A673 (cell line): ENCODE measurements around the gene BEND6. TPM values are rescaled to one million over a fixed set of nuclear protein-coding genes. Genes with fewer than 3 reads are reported as not detected.
"Not testable (repeated sequence)": the region's sequence is repeated elsewhere in the genome, so short reads cannot be mapped to it uniquely, and the experiment has no call there.

Experiments used
- BruUV-seq: library from RNA; stranded (reverse); fragments of 400-500 nt; replicated peaks from 2 replicates; lab custom pipeline; 2021; lab: Mats Ljungman, UMichigan
- CTCF ChIA-PET: fragments of 300-600 bp; sonication (Branson Sonifier 250); formaldehyde crosslinking; loops from one replicate; lab custom pipeline; 2022; ENCODE audit warnings: antibody characterized with exemption; lab: Charles Lee
- POLR2A ChIA-PET: fragments of 300-600 bp; sonication (Branson Sonifier 250); formaldehyde crosslinking; loops from one replicate; lab custom pipeline; 2022; ENCODE audit warnings: antibody characterized with exemption; ENCODE audit not compliant: low non-redundant PET; lab: Charles Lee
- DNase-seq: peaks from one replicate; pipeline ENCODE4 v3.0.0-alpha.2; 2015; ENCODE audit warnings: low spot score
- H3K27ac ChIP-seq: fragments of 200-600 bp; sonication (generic); 2 replicates; pipeline ENCODE4 v1.5.1; 2016; ENCODE audit warnings: mixed run types, low read depth, mild to moderate bottlenecking, mixed read lengths, antibody characterized with exemption, low read length; ENCODE audit not compliant: poor library complexity, severe bottlenecking
- H3K27me3 ChIP-seq: fragments of 200-600 bp; sonication (generic); replicated peaks from 2 replicates; pipeline ENCODE4 v1.6.1; 2017; ENCODE audit warnings: mixed run types, low read depth, mild to moderate bottlenecking, mixed read lengths, antibody characterized with exemption, low read length; ENCODE audit not compliant: insufficient read depth, poor library complexity
- H3K36me3 ChIP-seq: fragments of 200-600 bp; sonication (generic); 2 replicates; pipeline ENCODE4 v1.6.1; 2016; ENCODE audit warnings: mixed run types, mild to moderate bottlenecking, mixed read lengths, antibody characterized with exemption, low read length; ENCODE audit not compliant: insufficient read depth, poor library complexity, severe bottlenecking
- H3K4me1 ChIP-seq: fragments of 200-600 bp; sonication (generic); 2 replicates; pipeline ENCODE4 v1.6.1; 2017; ENCODE audit warnings: mixed run types, mild to moderate bottlenecking, mixed read lengths, antibody characterized with exemption, low read length; ENCODE audit not compliant: insufficient read depth, poor library complexity, severe bottlenecking
- H3K4me3 ChIP-seq: fragments of 200-600 bp; sonication (generic); 2 replicates; pipeline ENCODE4 v1.5.1; 2016; ENCODE audit warnings: low read depth, mixed run types, mild to moderate bottlenecking, mixed read lengths, low read length; ENCODE audit not compliant: poor library complexity, severe bottlenecking
- H3K9me3 ChIP-seq: fragments of 200-600 bp; sonication (generic); 2 replicates; pipeline ENCODE4 v1.6.1; 2016; ENCODE audit warnings: mixed run types, low read depth, mild to moderate bottlenecking, mixed read lengths, antibody characterized with exemption, low read length; ENCODE audit not compliant: poor library complexity, severe bottlenecking
- CTCF ChIP-seq: fragments of 300-800, 200-600 bp; sonication (generic); conservative IDR thresholded peaks from 2 replicates; pipeline ENCODE4 v1.5.1; 2017; ENCODE audit warnings: low read depth, mild to moderate bottlenecking, antibody characterized with exemption, low read length, moderate library complexity, mixed read lengths
- EZH2 ChIP-seq: fragments of 200-600 bp; sonication (generic); IDR thresholded peaks from 2 replicates; pipeline ENCODE4 v1.6.1; 2017; ENCODE audit warnings: borderline replicate concordance, low read depth, mild to moderate bottlenecking, mixed read lengths, antibody characterized with exemption, low read length; ENCODE audit not compliant: poor library complexity, severe bottlenecking
- intact Hi-C: fragments of 100-400 bp; cut with micrococcal nuclease; formaldehyde crosslinking; loops from one replicate; pipeline ENCODE4 v1.10.0; 2022; ENCODE audit not compliant: unreplicated experiment
- total RNA-seq: library from RNA; stranded (reverse); gene quantifications from 2 replicates; pipeline ENCODE4 v1.2.3, GENCODE V29; 2021

Gene BEND6
- total RNA-seq, 1 experiment from 2014 or later, result 5.3 TPM

GRCh38 chr6:56996401-56996800 lies 41.5 kb downstream of the BEND6 start:
- BruUV-seq, result no TSS peak
- CTCF ChIA-PET, result no interaction called here

GRCh38 chr6:56999049-56999448 lies 44.1 kb downstream of the BEND6 start:
- TF ChIP-seq EZH2 (no peak), CTCF (no peak)
- Histone ChIP-seq H3K9me3 (no peaks in the 10 kb centered on the region), H3K36me3 (no peaks in the 10 kb centered on the region), H3K27ac (no peak overlapping the region), H3K4me1 (no peaks in the 10 kb centered on the region), H3K27me3 (no peaks in the 10 kb centered on the region), H3K4me3 (no peak overlapping the region)
- BruUV-seq, result no TSS peak
- intact Hi-C loops, result no loop called here
- no peak for DNase-seq
- CTCF ChIA-PET, result no interaction called here
- POLR2A ChIA-PET, result no interaction called here

More at GRCh38 chr6:56996401-56996800, 41.5 kb downstream of the BEND6 start:
- TF ChIP-seq EZH2, result no peak
- TF ChIP-seq CTCF, result no peak
- no peak for DNase-seq
- Histone ChIP-seq H3K27me3 (no peaks in the 10 kb centered on the region), H3K4me1 (no peaks in the 10 kb centered on the region), H3K27ac (no peak overlapping the region), H3K36me3 (no peaks in the 10 kb centered on the region), H3K9me3 (no peaks in the 10 kb centered on the region), H3K4me3 (no peak overlapping the region)
- intact Hi-C loops, result no loop called here
- POLR2A ChIA-PET, result no interaction called here

GRCh38 chr6:56999748-57000147 lies 44.8 kb downstream of the BEND6 start:
- POLR2A ChIA-PET, BruUV-seq, H3K27ac ChIP-seq, H3K36me3 ChIP-seq, CTCF ChIA-PET, H3K4me3 ChIP-seq, DNase-seq, H3K9me3 ChIP-seq, H3K4me1 ChIP-seq, H3K27me3 ChIP-seq, intact Hi-C loops: not testable (repeated sequence)

GRCh38 chr6:57002197-57002596 lies 47.3 kb downstream of the BEND6 start:
- no peaks in the 10 kb centered on the region for H3K9me3 ChIP-seq
- H3K36me3 ChIP-seq, result no peaks in the 10 kb centered on the region
- no peak for DNase-seq
- no peak overlapping the region for H3K4me3 ChIP-seq
- intact Hi-C loops, result no loop called here
- H3K4me1 ChIP-seq, result no peaks in the 10 kb centered on the region
- no peaks in the 10 kb centered on the region for H3K27me3 ChIP-seq
- no peak for TF ChIP-seq CTCF
- TF ChIP-seq EZH2, result no peak
- BruUV-seq, result no TSS peak
- H3K27ac ChIP-seq, result no peak overlapping the region
- ChIA-PET CTCF (no interaction called here), POLR2A (no interaction called here)
